Hematopoietic multipotent progenitor cell treated with erythropoietin and hydrocortisone succinate and interleukin-3 and kit ligand, for 15 days (in vitro differentiated cells): ENCODE measurements around the gene CRYGN.

ENCODE experiments used
- DNase-seq: peaks from one replicate; pipeline ENCODE4 v3.0.0-alpha.2; 2015; ENCODE audit warnings: low spot score

The CRYGN gene

DNA sequence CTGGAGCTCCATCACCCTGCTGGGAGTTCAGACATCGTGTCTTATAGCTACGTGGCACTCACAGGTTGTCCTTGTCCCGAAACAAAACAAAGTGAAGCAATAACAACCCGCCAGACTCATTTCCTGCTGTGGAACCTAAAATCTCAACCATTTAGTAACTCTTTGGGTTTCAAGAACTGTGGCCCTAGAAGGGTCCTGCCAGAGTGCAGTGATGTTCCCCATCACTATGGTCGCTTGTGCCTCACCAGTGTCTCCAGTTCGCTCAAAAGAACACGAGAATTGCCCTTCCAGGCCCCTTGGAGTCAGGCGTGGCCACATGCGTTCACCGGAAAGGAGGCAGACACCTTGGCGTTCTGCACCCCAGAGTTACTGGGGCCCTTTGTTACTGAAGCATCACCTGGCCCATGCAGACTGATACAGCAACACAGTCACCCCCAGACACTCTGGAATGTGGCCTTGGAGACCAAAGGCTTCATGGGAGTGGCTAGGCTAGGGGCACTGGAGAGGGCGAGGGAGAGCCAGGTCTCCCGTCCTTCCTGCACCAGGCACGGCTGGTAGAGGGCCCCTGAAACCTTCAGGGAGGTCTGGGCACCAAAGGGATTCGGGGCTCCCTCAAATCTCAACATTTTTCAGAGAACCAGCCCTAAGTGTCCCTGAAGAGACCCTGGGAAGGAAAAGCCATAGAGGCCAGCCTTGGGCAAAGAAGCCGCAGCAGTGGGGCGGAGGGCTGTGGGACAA is 908 bp downstream of the CRYGN start:
- DNase-seq: no peak

- no peak for DNase-seq
Observed at GRCh38 chr7:151437866-151438516, 1.9 kb downstream of the CRYGN start.

GRCh38 chr7:151437159-151437553 is 2.8 kb downstream of the CRYGN start:
- no peak for DNase-seq

- DNase-seq: no peak
Observed at GRCh38 chr7:151436446-151437158, 3.3 kb downstream of the CRYGN start.

DNA sequence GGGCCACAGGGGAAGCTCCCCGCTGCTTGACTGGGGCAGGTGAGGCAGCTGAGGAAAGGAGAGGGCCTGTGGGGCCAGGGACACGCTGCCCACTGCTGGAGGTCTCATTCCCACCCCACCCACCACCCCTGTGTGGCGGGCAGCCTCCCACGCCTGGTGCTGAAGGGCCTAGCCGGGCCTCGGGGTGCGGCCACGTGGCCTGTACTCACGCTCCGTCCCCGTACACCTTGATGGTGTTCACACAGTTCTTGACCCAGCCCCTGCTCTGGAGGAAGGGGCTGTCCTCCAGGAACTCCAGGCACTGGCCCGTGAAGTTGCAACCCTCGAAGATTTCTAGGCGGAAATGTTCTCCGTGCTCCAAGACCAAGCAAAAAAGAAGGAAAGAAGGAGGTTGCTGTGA is 4.0 kb downstream of the CRYGN start:
- no peak for DNase-seq

DNA sequence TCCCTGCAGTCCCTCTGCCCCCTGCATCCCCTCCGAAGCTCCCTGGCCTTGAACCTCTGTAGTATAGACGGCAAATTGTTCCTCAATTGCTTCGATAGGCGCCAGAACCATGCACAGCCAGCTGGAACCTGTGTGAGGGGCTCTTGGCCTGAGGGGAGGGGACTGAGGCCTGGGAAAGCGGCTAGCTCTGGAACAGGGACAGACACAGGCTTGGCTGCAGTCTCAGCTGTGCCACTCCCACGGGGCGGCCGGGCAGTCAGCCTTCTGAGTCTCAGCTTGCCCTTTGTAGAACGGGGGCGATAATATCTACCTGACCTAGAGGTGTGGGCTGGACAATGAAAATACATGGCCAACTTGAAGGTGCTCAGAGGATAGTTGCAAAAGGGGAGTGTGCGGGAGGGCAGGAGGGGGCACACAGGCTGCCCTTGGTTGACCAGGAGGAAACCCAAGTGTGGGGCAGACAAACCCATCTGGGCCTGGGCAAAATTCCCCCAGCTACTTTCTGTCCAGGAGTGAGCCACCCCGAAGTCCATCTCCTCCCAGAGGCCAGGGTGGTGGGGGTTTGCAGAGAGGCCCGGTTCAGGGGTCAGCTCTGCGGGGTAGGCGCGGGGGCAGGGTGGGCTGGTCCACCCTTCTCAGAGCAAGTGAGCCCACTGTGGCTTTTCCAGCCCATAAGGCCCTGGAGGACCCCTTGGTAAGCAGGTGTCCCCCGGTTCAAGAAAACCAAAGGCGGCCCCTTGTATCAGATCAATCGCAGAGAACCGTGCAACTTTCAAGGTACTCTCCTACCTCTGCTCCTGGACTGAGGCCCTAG is 4.6 kb downstream of the CRYGN start:
- no peak for DNase-seq

- DNase-seq: no peak
Observed at GRCh38 chr7:151434549-151434948, 5.4 kb downstream of the CRYGN start.

DNA sequence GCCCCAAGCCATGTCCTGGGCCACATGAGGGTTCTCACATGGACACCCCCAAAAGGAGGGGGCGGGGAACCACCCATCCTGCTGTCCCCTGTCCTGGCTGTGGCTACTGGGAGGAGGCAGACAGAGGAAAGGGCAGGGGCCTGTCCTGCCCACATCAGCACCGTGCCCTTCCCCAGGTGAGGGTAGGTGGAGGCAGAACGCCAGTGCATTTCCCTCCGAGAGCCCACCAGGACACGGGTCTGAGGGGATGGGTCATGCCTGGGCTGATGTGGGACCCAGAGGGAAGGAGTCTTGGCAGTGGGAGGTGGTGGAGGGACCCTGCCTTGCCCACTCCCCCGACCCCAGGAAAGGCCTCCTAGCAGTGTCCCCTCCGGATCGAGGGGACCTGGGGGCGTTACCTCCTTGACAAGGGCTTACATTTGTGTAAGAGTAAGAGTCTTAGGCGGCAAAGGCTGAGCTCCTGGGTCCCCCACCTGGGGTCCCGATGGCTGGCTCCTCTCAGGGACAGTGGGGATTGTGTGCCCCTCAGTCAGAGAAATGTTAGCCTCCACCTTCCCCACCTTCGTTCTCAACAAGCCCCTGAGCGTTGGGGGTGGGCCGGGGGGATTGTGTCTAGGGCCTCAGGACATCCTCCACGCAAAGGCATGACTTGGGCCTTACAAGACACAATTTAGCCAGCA is 6.1 kb downstream of the CRYGN start:
- no peak for DNase-seq

GRCh38 chr7:151432658-151433521 is 7.1 kb downstream of the CRYGN start:
- DNase-seq: no peak

DNA sequence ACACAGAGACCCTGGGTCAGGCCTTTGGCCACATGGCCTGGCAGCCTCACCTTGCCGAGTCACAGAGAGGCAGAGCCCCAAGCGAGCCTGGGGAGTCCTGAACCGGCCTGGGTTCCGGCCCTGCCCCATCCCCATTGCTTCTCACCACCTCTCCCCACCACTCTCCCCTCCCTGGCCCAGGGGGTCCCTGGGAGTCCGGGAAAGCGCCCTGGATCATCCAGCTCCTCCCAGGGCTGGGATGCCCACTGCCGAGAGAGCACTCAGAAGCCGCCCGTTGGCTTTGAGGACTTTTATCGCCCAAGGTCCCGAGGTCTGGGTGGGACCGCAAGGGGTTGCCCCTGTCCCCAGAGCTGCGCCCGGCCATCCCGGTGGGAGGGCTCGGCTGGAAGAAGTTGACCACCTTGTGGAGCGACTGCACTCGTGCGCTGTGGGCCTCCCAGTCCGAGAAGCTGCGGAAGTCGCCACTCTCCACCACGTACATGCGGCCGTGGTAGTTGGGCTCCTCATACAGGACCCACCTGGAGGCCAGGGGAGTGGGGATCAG is 8.1 kb downstream of the CRYGN start:
- no peak for DNase-seq

- DNase-seq: no peak
Observed at GRCh38 chr7:151431281-151431767, 8.6 kb downstream of the CRYGN start.

- DNase-seq: no peak
Observed at GRCh38 chr7:151430391-151431205, 9.3 kb downstream of the CRYGN start.

- DNase-seq: no peak
Observed at GRCh38 chr7:151429560-151430331, 10.2 kb downstream of the CRYGN start.

- DNase-seq: no peak
Observed at GRCh38 chr7:151429237-151429559, 10.7 kb downstream of the CRYGN start.

- no peak for DNase-seq
Observed at GRCh38 chr7:151428378-151429236, 11.3 kb downstream of the CRYGN start.

DNA sequence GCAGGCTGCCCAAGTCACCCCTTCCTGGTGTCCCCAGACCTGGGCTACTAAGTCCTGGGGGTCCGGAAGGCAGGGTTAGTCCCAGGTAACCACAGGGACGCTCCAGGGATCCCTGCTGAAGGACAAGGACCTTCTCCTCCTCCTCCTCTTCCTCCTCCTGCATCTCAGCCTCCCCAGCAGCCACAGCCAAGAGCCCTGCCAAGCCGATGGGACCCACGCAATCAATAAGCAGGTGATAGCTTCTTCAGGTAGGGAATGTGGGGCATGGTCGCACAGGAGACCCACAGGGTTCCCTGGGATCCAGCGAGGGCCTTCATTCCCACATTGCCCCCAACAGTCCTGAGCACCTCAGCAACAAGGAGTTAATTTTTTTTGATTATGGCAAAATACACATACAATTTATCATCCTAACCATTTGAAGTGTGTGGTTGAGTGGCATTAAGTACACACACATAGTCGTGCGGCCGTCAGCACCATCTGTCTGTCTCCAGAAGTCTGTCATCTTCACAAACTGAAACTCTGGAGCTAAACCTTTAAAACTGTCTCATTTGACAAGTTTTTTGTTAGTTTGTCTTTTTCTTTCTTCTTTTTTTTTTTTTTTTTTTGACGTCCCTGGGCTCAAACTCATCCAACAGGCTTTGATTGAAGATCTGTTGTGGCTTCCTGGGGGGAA is 12.1 kb downstream of the CRYGN start:
- DNase-seq: no peak
